CD4-positive, alpha-beta T cell (primary cell): ENCODE data around the gene GNPDA2. TPM values are rescaled to one million over a fixed set of nuclear protein-coding genes. Genes with fewer than 3 reads are reported as not detected.

ENCODE experiments used
- ATAC-seq: fragments of 200-7000 bp; cut with Tn5 transposase; one replicate; pipeline ENCODE4 v1.10.0; 2022; ENCODE audit warnings: mild to moderate bottlenecking; ENCODE audit not compliant: poor library complexity
- CTCF ChIA-PET: fragments of 350-600 bp; sonication (Branson Sonifier 250); formaldehyde crosslinking; loops from one replicate; lab custom pipeline; 2021; ENCODE audit warnings: antibody characterized with exemption, inconsistent platforms; lab: Charles Lee
- POLR2A ChIA-PET: fragments of 350-600 bp; sonication (Branson Sonifier 250); formaldehyde crosslinking; loops from one replicate; lab custom pipeline; 2021; ENCODE audit warnings: antibody characterized with exemption, inconsistent platforms; lab: Charles Lee
- DNase-seq, 14 experiments: peaks; one replicate each; pipeline ENCODE4 v3.0.0-alpha.2; 2013 to 2020; ENCODE audit warnings: mixed read lengths in 2 of 14
- H3K27ac ChIP-seq, 2 donors: one replicate each; pipeline versions ENCODE4 v1.5.1 to v1.7.0; 2013; ENCODE audit warnings: low read length in 2 of 2, low read depth in 1 of 2, mild to moderate bottlenecking in 1 of 2
- H3K27me3 ChIP-seq, 2 experiments: 1 replicate in 1 of 2; 2 replicates in 1 of 2; pipeline versions ENCODE4 v1.6.1 to v1.7.0; 2013; ENCODE audit warnings: low read length in 2 of 2, control low read depth in 1 of 2, mild to moderate bottlenecking in 1 of 2, moderate library complexity in 1 of 2; ENCODE audit not compliant: insufficient read depth in 2 of 2, control insufficient read depth in 1 of 2
- H3K36me3 ChIP-seq: one replicate; pipeline ENCODE4 v1.6.1; 2013; ENCODE audit warnings: low read length, control low read depth; ENCODE audit not compliant: insufficient read depth
- H3K4me1 ChIP-seq: one replicate; pipeline ENCODE4 v1.6.1; 2013; ENCODE audit warnings: low read length, control low read depth; ENCODE audit not compliant: insufficient read depth
- H3K4me3 ChIP-seq: one replicate; pipeline ENCODE4 v1.5.1; 2013; ENCODE audit warnings: mild to moderate bottlenecking, low read length, moderate library complexity
- H3K9me3 ChIP-seq, 2 experiments: 1 replicate in 1 of 2; 2 replicates in 1 of 2; pipeline versions ENCODE4 v1.6.1 to v1.7.0; 2013; ENCODE audit warnings: low read length in 2 of 2, mild to moderate bottlenecking in 2 of 2, control low read depth in 1 of 2, moderate library complexity in 1 of 2; ENCODE audit not compliant: control insufficient read depth in 1 of 2, insufficient read depth in 1 of 2
- H3K27ac Mint-ChIP-seq: one replicate; pipeline ENCODE4 v1.8.0; 2020; ENCODE audit warnings: mixed read lengths
- H3K27me3 Mint-ChIP-seq: one replicate; pipeline ENCODE4 v1.8.0; 2021; ENCODE audit warnings: mixed read lengths
- H3K36me3 Mint-ChIP-seq: one replicate; pipeline ENCODE4 v1.8.0; 2021; ENCODE audit warnings: low read depth, mixed read lengths
- H3K4me1 Mint-ChIP-seq: one replicate; pipeline ENCODE4 v1.8.0; 2021; ENCODE audit warnings: low read depth, mixed read lengths
- H3K4me3 Mint-ChIP-seq: one replicate; pipeline ENCODE4 v1.8.0; 2020; ENCODE audit warnings: mild to moderate bottlenecking, mixed read lengths
- H3K9me3 Mint-ChIP-seq: one replicate; pipeline ENCODE4 v1.8.0; 2020; ENCODE audit warnings: mixed read lengths
- intact Hi-C, 2 experiments: fragments of 100-400 bp; cut with DNase I in 1 of 2; cut with micrococcal nuclease in 1 of 2; formaldehyde crosslinking; loops; one replicate each; pipeline versions ENCODE4 v1.15.1 to v1.9.0; 2023 to 2025; cut with DNase I, micrococcal nuclease
- total RNA-seq, 174 experiments: library from RNA in 2 of 174; stranded (reverse) in 2 of 174; gene quantifications; one replicate each; pipeline ENCODE4 v1.2.3 and lab custom pipeline; 2021 to 2026
- TF ChIP-seq, protein P1 (sequence below): fragments of 200-600 bp; IDR thresholded peaks from one replicate; pipeline ENCODE4 v1.8.0; 2022; ENCODE audit warnings: antibody characterized with exemption, mild to moderate bottlenecking

Gene GNPDA2
- total RNA-seq, 2 experiments from 2014 or later, result 7.6 to 9.0 TPM

- Mint-ChIP-seq H3K4me1 (no peaks in the 10 kb centered on the region), H3K27ac (no peak overlapping the region), H3K9me3 (no peaks in the 10 kb centered on the region), H3K36me3 (no peaks in the 10 kb centered on the region), H3K4me3 (no peak overlapping the region), H3K27me3 (peaks cover 46% of the 10 kb centered on the region)
- DNase-seq (no peak), ATAC-seq (no peak)
- no peaks in the 10 kb centered on the region for H3K4me1 ChIP-seq
- H3K4me3 ChIP-seq, result no peak overlapping the region
- no peaks in the 10 kb centered on the region for H3K9me3 ChIP-seq
- ChIA-PET POLR2A (no interaction called here), CTCF (no interaction called here)
- H3K27ac ChIP-seq, result no peak overlapping the region
- intact Hi-C loops, result no loop called here
- TF ChIP-seq, protein P1, sequence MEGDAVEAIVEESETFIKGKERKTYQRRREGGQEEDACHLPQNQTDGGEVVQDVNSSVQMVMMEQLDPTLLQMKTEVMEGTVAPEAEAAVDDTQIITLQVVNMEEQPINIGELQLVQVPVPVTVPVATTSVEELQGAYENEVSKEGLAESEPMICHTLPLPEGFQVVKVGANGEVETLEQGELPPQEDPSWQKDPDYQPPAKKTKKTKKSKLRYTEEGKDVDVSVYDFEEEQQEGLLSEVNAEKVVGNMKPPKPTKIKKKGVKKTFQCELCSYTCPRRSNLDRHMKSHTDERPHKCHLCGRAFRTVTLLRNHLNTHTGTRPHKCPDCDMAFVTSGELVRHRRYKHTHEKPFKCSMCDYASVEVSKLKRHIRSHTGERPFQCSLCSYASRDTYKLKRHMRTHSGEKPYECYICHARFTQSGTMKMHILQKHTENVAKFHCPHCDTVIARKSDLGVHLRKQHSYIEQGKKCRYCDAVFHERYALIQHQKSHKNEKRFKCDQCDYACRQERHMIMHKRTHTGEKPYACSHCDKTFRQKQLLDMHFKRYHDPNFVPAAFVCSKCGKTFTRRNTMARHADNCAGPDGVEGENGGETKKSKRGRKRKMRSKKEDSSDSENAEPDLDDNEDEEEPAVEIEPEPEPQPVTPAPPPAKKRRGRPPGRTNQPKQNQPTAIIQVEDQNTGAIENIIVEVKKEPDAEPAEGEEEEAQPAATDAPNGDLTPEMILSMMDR, result no peak
- peaks cover 1 to 7% of the 10 kb centered on the region in 2 experiments for H3K27me3 ChIP-seq
- H3K36me3 ChIP-seq, result no peaks in the 10 kb centered on the region
Observed at GRCh38 chr4:44766453-44766852, 40.1 kb upstream of the GNPDA2 start.

GRCh38 chr4:44765116-44765515 is 38.8 kb upstream of the GNPDA2 start:
- ChIA-PET POLR2A (no interaction called here), CTCF (no interaction called here)
- DNase-seq (no peak), ATAC-seq (no peak)
- H3K27ac ChIP-seq, result no peak overlapping the region
- no peak overlapping the region for H3K4me3 Mint-ChIP-seq
- H3K27me3 Mint-ChIP-seq, result peaks cover 60% of the 10 kb centered on the region
- H3K27me3 ChIP-seq, result peaks cover 6 to 11% of the 10 kb centered on the region in 2 experiments
- TF ChIP-seq, protein P1, result no peak
- no peak overlapping the region for H3K27ac Mint-ChIP-seq
- no peaks in the 10 kb centered on the region for H3K9me3 ChIP-seq
- no peaks in the 10 kb centered on the region for H3K4me1 Mint-ChIP-seq
- no peaks in the 10 kb centered on the region for H3K4me1 ChIP-seq
- H3K36me3 Mint-ChIP-seq, result no peaks in the 10 kb centered on the region
- intact Hi-C loops, result no loop called here
- H3K36me3 ChIP-seq, result no peaks in the 10 kb centered on the region
- no peak overlapping the region for H3K4me3 ChIP-seq
- no peaks in the 10 kb centered on the region for H3K9me3 Mint-ChIP-seq

DNA sequence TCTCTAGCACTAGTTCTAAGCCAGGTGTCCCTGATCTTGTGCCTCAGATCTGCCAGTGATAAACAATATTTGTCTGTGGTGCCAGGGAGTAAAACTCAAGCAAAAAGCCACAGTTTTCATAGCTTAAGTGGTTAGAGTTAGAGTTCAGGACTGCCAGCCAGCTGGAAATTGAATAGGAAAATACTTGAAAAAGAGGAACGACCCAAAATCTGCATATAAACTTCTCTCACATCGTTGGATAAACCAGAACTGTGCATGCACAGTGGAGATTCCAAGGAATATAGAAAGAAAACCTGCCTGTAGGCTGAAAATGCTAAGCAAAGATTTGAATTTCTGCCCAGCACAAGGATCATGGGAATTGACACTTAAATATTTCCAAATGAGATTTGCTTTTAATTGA is 35.0 kb upstream of the GNPDA2 start:
- Mint-ChIP-seq H3K36me3 (no peaks in the 10 kb centered on the region), H3K27ac (no peak overlapping the region), H3K27me3 (peaks cover 53% of the 10 kb centered on the region), H3K4me3 (no peak overlapping the region), H3K4me1 (no peaks in the 10 kb centered on the region), H3K9me3 (no peaks in the 10 kb centered on the region)
- Histone ChIP-seq H3K9me3 (no peaks in the 10 kb centered on the region), H3K4me3 (no peak overlapping the region), H3K4me1 (no peaks in the 10 kb centered on the region), H3K27me3 (peaks cover 6 to 8% of the 10 kb centered on the region in 2 experiments), H3K36me3 (no peaks in the 10 kb centered on the region), H3K27ac (no peak overlapping the region)
- POLR2A ChIA-PET, result no interaction called here
- no peak for DNase-seq
- intact Hi-C loops, result no loop called here
- ATAC-seq, result no peak
- CTCF ChIA-PET, result interaction anchor here (0.8 kb wide), 1 partner anchor 22 kb away, joined by 3 read pairs; no protein-coding TSS in a partner anchor
- TF ChIP-seq, protein P1, result no peak
